Spinal cord (tissue), 10 donors: ENCODE data around the gene IFNL3. TPM values are rescaled to one million over a fixed set of nuclear protein-coding genes. Genes with fewer than 3 reads are reported as not detected.

Experiments
- DNase-seq, 6 donors: peaks; one replicate each; pipeline versions ENCODE4 v3.0.0 to v3.0.0-alpha.2; 2013 to 2015; ENCODE audit warnings: low spot score in 6 of 6, low read depth in 4 of 6
- H3K27ac ChIP-seq: one replicate; pipeline ENCODE4 v1.5.1; 2013; ENCODE audit warnings: low read depth, low read length, control low read depth
- H3K27me3 ChIP-seq: one replicate; pipeline ENCODE4 v1.6.1; 2013; ENCODE audit warnings: low read length; ENCODE audit not compliant: control insufficient read depth, insufficient read depth
- H3K36me3 ChIP-seq: one replicate; pipeline ENCODE4 v1.6.1; 2013; ENCODE audit warnings: low read length; ENCODE audit not compliant: control insufficient read depth, insufficient read depth
- H3K4me1 ChIP-seq: one replicate; pipeline ENCODE4 v1.6.1; 2013; ENCODE audit warnings: low read length; ENCODE audit not compliant: control insufficient read depth, insufficient read depth
- H3K4me3 ChIP-seq: one replicate; pipeline ENCODE4 v1.5.1; 2013; ENCODE audit warnings: low read depth, low read length, control low read depth
- H3K9me3 ChIP-seq: one replicate; pipeline ENCODE4 v1.6.1; 2013; ENCODE audit warnings: low read length; ENCODE audit not compliant: control insufficient read depth, insufficient read depth
- WGBS: methylation state at CpG from one replicate; pipeline ENCODE4 v1.1.5; 2013; ENCODE audit warnings: missing lambda C conversion rate; ENCODE audit not compliant: insufficient coverage; 5-methylcytosine and 5-hydroxymethylcytosine counted together
- polyA plus RNA-seq, 2 donors: library from polyadenylated mRNA; unstranded; fragments of 120-200 nt; gene quantifications; one replicate each; pipeline ENCODE4 v1.2.1, GENCODE V29; 2013; ENCODE audit not compliant: insufficient read length in 2 of 2
- total RNA-seq, 2 donors: library from RNA; depleted of rRNA in 1 of 2; stranded (reverse); fragments of 120-200 nt in 1 of 2; fragments of >200 nt in 1 of 2; gene quantifications; one replicate each; pipeline versions ENCODE4 v1.2.3 to v1.2.4, GENCODE V29; 2013 to 2014
- donor health status: healthy.

Gene IFNL3
- total and polyA plus RNA-seq, 4 donors: not detected

DNA sequence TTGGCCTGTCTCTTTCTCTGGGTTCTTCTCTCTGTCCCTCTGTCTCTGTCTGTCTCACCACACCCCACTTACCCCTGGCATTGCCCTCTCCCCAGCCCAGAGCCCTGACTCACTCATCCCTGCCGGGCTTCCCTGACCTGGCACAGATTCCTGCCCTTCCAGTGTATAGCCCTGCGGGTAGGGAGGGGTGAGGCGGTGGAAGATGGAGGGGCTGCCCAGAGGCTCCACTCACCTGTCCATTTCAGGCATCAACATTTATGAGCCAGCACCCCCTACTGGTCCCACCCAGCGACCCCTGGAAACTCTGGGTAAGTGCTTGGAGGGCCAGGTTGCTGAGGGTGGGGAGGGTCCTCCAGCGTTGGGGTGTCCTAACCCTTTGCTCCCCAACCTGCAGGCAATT lies 47.0 kb downstream of the IFNL3 start:
- H3K9me3 ChIP-seq: no peaks in the 10 kb centered on the region
- peaks cover 16% of the 10 kb centered on the region for H3K4me1 ChIP-seq
- no peak for DNase-seq
- peaks cover 49% of the 10 kb centered on the region for H3K27me3 ChIP-seq
- WGBS: no CpG with 5 or more reads among the region's 5 CpGs
- H3K4me3 ChIP-seq: no peak overlapping the region
- H3K36me3 ChIP-seq: no peaks in the 10 kb centered on the region
- H3K27ac ChIP-seq: no peak overlapping the region

GRCh38 chr19:39196860-39197562 lies 47.8 kb downstream of the IFNL3 start, which contains the start of gene NCCRP1:
TSS of gene NCCRP1 (plus strand) at chr19:39196964. CDS start at chr19:39196983, 19 bp downstream.
- Histone ChIP-seq H3K4me1 (peaks cover 16% of the 10 kb centered on the region), H3K27me3 (peaks cover 44% of the 10 kb centered on the region), H3K9me3 (no peaks in the 10 kb centered on the region), H3K4me3 (no peak within 1 kb of the TSS), H3K27ac (no peak within 1 kb of the TSS), H3K36me3 (no peaks in the 10 kb centered on the region)
- 1% methylated on average over 47 of the region's 51 CpGs for WGBS
- DNase-seq: no peak

- Histone ChIP-seq H3K27me3 (peaks cover 38% of the 10 kb centered on the region), H3K4me3 (no peak overlapping the region), H3K4me1 (peaks cover 16% of the 10 kb centered on the region), H3K36me3 (no peaks in the 10 kb centered on the region), H3K27ac (no peak overlapping the region), H3K9me3 (no peaks in the 10 kb centered on the region)
- 8% methylated on average over 6 of the region's 7 CpGs for WGBS
- DNase-seq: peak in 2 of 6 donors; percentile 43 to 64
Observed at GRCh38 chr19:39196320-39196719, 48.5 kb downstream of the IFNL3 start.

GRCh38 chr19:39195755-39196154 lies 49.1 kb downstream of the IFNL3 start:
- Histone ChIP-seq H3K27me3 (peaks cover 37% of the 10 kb centered on the region), H3K27ac (no peak overlapping the region), H3K36me3 (no peaks in the 10 kb centered on the region), H3K4me1 (peaks cover 16% of the 10 kb centered on the region), H3K9me3 (no peaks in the 10 kb centered on the region), H3K4me3 (no peak overlapping the region)
- DNase-seq: no peak
- 43% methylated on average over 8 of the region's 9 CpGs for WGBS

- 35% methylated on average over 5 of the region's 9 CpGs for WGBS
- Histone ChIP-seq H3K27ac (no peak overlapping the region), H3K4me1 (peaks cover 16% of the 10 kb centered on the region), H3K36me3 (no peaks in the 10 kb centered on the region), H3K9me3 (no peaks in the 10 kb centered on the region), H3K4me3 (no peak overlapping the region), H3K27me3 (peaks cover 32% of the 10 kb centered on the region)
- peak in 1 of 6 donors; percentile 57 for DNase-seq
Observed at GRCh38 chr19:39194832-39195542, 49.8 kb downstream of the IFNL3 start.

DNA sequence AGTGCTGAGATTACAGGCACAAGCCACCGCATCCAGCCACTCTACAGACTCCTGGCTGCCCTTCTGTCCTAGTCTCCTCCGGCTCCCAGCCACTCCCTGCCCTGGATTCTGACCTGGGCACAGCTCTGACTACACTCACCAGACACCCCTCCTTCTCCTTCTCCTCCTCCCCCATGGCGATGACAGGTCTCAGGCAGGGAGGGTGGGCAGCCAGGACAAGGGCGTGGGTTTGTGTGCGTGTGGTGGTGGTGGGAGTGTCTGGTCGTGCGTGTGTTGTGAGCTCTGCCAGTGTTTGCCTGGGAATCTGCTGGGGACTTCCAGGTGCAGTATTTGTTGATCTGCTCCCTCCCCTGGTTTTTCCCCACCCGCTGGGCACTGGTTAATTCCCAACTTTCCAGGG lies 51.0 kb downstream of the IFNL3 start:
- no peak overlapping the region for H3K4me3 ChIP-seq
- no peak for DNase-seq
- no peak overlapping the region for H3K27ac ChIP-seq
- H3K36me3 ChIP-seq: no peaks in the 10 kb centered on the region
- no peaks in the 10 kb centered on the region for H3K9me3 ChIP-seq
- WGBS: 38% methylated on average over 5 of the region's 8 CpGs
- H3K27me3 ChIP-seq: peaks cover 27% of the 10 kb centered on the region
- H3K4me1 ChIP-seq: peaks cover 11% of the 10 kb centered on the region

Other genes with a start within 250 kb of the IFNL3 start
- 1 to 10 TPM; 6.4 to 8.7 TPM for gene FBXO27, start 212.5 kb downstream of the IFNL3 start, total RNA-seq
- gene FBXO27, start 212.5 kb downstream of the IFNL3 start, polyA plus RNA-seq: 10 to 100 TPM; 32.7 to 39.1 TPM
- gene ACP7, start 160.6 kb downstream of the IFNL3 start, total RNA-seq: under 1 TPM in 1 of 2 donors, not detected in 1; 0.10 TPM
- gene ACP7, start 160.6 kb downstream of the IFNL3 start, polyA plus RNA-seq: under 1 TPM; 0.27 to 0.35 TPM
- gene PAK4, start 119.2 kb downstream of the IFNL3 start, total RNA-seq: 10 to 100 TPM in 1 of 2 donors, 1 to 10 TPM in 1; 3.0 to 10.1 TPM
- 10 to 100 TPM; 34.0 to 39.4 TPM for gene PAK4, start 119.2 kb downstream of the IFNL3 start, polyA plus RNA-seq
- under 1 TPM; 0.10 to 0.11 TPM for gene NCCRP1, start 48.0 kb downstream of the IFNL3 start, total RNA-seq
- gene NCCRP1, start 48.0 kb downstream of the IFNL3 start, polyA plus RNA-seq: under 1 TPM; 0.21 to 0.29 TPM
- not detected for gene SYCN, start 40.7 kb downstream of the IFNL3 start, total RNA-seq
- gene SYCN, start 40.7 kb downstream of the IFNL3 start, polyA plus RNA-seq: not detected
- gene IFNL4, start 3.9 kb upstream of the IFNL3 start, total RNA-seq: not detected
- under 1 TPM; 0.71 to 0.80 TPM for gene IFNL4, start 3.9 kb upstream of the IFNL3 start, polyA plus RNA-seq
- gene IFNL2, start 23.4 kb upstream of the IFNL3 start, total RNA-seq: not detected
- not detected for gene IFNL2, start 23.4 kb upstream of the IFNL3 start, polyA plus RNA-seq
- not detected for gene IFNL1, start 51.4 kb upstream of the IFNL3 start, total RNA-seq
- gene IFNL1, start 51.4 kb upstream of the IFNL3 start, polyA plus RNA-seq: not detected
- gene LRFN1, start 75.9 kb upstream of the IFNL3 start, total RNA-seq: 1 to 10 TPM; 2.2 to 5.3 TPM
- gene LRFN1, start 75.9 kb upstream of the IFNL3 start, polyA plus RNA-seq: 10 to 100 TPM; 26.0 to 26.5 TPM
- 10 to 100 TPM; 16.8 to 21.0 TPM for gene GMFG, start 91.0 kb upstream of the IFNL3 start, total RNA-seq
- gene GMFG, start 91.0 kb upstream of the IFNL3 start, polyA plus RNA-seq: 10 to 100 TPM; 12.5 to 13.2 TPM
- gene SAMD4B, start 97.4 kb upstream of the IFNL3 start, total RNA-seq: 10 to 100 TPM; 25.8 to 66.2 TPM
- gene SAMD4B, start 97.4 kb upstream of the IFNL3 start, polyA plus RNA-seq: 100 to 1,000 TPM; 129 to 145 TPM
- gene PAF1, start 146.1 kb upstream of the IFNL3 start, total RNA-seq: 10 to 100 TPM; 21.2 to 47.9 TPM
- gene PAF1, start 146.1 kb upstream of the IFNL3 start, polyA plus RNA-seq: 10 to 100 TPM; 76.2 to 76.8 TPM
- gene MED29, start 146.4 kb upstream of the IFNL3 start, total RNA-seq: 10 to 100 TPM; 17.8 to 40.3 TPM
- 10 to 100 TPM; 74.1 to 77.7 TPM for gene MED29, start 146.4 kb upstream of the IFNL3 start, polyA plus RNA-seq
- gene ZFP36, start 161.8 kb upstream of the IFNL3 start, total RNA-seq: 10 to 100 TPM in 1 of 2 donors, 1 to 10 TPM in 1; 9.8 to 23.7 TPM
- gene ZFP36, start 161.8 kb upstream of the IFNL3 start, polyA plus RNA-seq: 10 to 100 TPM; 20.7 to 52.8 TPM
- 10 to 100 TPM; 14.2 to 36.9 TPM for gene PLEKHG2, start 167.7 kb upstream of the IFNL3 start, total RNA-seq
- gene PLEKHG2, start 167.7 kb upstream of the IFNL3 start, polyA plus RNA-seq: 10 to 100 TPM; 37.5 to 58.2 TPM
- gene RPS16, start 190.9 kb upstream of the IFNL3 start, total RNA-seq: 100 to 1,000 TPM in 1 of 2 donors, 10 to 100 TPM in 1; 32.0 to 159 TPM
- gene RPS16, start 190.9 kb upstream of the IFNL3 start, polyA plus RNA-seq: 100 to 1,000 TPM; 826 to 921 TPM
- gene SUPT5H, start 200.6 kb upstream of the IFNL3 start, total RNA-seq: 10 to 100 TPM; 35.9 to 80.9 TPM
- gene SUPT5H, start 200.6 kb upstream of the IFNL3 start, polyA plus RNA-seq: 100 to 1,000 TPM; 143 to 158 TPM
- gene TIMM50, start 235.8 kb upstream of the IFNL3 start, total RNA-seq: 10 to 100 TPM; 48.4 to 59.5 TPM
- 100 to 1,000 TPM in 1 of 2 donors, 10 to 100 TPM in 1; 95.5 to 118 TPM for gene TIMM50, start 235.8 kb upstream of the IFNL3 start, polyA plus RNA-seq